Activated T-cell treated with anti-CD3 and anti-CD28 coated beads for 48 hours (primary cell): ENCODE results near the gene ALX1.

Experiments used
- DNase-seq: peaks from one replicate; pipeline ENCODE4 v3.0.0-alpha.2; 2020; ENCODE audit warnings: low read depth

The ALX1 gene

DNA sequence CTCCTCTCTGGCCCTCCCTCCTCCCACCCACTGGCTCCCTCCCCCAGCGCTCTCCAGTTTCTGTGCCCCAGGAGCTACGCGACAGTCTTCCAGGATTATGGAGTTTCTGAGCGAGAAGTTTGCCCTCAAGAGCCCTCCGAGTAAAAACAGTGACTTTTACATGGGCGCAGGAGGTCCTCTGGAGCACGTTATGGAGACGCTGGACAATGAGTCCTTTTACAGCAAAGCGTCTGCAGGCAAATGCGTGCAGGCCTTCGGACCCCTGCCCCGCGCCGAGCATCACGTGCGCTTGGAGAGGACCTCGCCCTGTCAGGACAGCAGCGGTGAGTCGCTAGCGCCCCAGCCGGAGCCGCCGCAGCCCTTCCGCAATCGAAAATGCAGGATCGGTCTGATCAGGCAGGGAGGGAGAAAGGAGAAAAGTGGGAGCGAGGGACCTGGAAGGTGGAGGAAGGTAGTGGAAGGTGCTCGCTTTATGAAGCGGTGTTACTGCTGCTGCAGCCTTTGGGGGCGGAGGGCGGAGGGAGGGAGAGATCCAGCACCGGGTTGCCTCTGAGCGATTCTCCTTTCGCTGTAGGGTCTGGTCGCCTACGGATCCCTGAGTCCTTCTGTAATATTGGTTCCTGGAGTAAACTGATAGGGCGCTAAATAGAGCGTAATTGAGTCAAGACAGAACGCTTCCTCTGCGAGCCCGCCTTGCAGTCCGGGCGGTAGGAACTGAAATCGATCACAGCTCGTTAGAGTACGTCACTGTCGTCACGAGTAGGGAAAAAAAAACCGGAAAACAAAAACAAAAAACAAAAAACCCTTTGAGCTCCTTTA, at the start of gene ALX1:
Gene ALX1 (plus strand): TSS at position 56 of the 819 bp plus-strand sequence. CDS start 42 bp downstream, at position 98.
- DNase-seq, result no peak

DNA sequence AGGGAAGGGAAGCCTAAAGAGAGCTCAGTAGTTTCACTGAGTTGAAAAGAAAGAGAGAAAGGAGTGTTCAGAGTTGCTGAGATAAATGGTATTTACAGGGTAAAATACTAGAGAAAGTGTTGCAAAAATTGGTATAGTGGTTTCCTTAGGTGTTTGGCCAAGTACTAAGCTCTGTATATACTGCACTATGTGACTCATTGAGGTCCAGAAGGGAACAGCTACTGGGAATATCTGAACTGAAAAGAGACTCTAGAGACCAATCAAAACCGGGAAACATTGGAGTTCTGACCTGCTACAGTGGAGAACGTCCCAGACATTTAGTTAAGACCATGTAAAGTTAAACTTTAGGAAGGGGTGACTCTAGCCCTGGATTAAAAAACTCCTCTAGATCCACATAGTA, 42.7 kb upstream of the ALX1 start:
- no peak for DNase-seq

DNA sequence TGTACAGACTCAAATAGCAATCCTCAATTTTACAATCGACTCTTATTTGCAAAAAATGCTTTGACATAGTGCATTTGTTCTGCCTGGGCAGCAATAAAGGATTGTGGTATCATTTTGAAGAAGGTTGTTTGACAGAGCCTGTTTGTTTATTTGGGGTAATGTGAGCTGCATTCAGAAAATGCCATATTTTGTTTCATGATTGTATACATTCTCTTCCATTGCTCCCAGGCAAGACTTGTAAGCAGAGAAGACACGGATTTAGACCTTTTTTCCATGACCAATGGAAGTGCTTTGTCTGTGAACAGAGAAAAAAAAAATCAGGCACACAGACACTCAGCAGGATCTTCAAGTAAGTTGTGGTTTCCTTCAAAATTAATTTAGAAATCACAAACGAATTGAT, 35.5 kb upstream of the ALX1 start:
- DNase-seq, result no peak

DNA sequence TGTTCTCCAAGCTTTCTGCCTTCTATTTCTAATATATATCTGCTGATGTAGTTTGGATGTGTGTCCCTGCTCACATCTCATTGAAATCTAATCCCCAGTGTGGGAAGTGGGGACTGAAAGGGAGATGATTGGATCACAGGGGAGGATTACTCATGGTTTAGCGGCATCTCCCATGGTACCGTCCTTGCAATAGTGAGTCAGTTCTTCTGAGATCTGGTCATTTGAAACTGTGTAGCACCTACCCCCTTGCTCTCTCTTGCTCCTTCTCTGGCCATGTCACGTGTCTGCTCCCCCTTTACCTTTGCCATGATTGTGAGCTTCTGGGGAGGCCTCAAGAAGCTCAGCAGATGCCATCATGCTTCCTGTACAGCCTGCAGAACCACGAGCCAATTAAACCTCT, 26.2 kb upstream of the ALX1 start:
- DNase-seq, result no peak

DNA sequence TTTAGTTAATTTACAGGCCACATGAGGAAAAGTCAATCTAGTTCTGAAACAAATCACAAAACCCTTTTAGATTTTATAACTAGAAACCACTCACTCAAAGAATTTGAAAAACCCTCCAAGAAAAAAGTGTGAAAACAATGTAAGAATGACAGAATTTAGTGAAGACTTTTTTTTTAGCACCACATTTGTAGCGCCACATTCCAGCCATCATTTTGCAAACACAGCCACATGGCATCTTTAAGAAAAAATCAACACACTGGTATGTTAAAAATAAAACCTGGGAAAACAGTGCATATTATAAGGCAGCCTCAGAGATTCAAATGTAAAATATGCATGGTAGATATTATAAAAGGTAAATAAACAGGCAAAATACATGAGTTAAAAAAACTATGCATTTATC, 22.3 kb upstream of the ALX1 start:
- no peak for DNase-seq

DNA sequence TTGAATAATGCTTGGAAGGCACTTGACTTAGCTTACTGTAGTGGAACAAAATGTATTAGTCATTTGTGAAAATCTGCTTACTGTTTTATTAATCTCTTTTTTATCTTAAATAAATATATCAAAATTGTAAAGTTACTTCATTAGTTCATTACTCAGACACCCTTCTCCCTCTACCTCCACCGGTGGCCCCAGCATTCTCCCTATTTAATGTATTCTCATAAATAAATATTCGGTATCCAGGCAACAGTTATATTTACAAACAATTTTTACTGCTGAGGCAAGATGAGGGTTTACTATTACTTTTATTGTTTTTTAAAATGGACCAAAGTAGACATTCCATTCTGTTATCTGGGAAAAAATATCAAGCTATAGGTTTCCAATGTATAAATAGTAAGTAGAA, 19.6 kb upstream of the ALX1 start:
- no peak for DNase-seq

DNA sequence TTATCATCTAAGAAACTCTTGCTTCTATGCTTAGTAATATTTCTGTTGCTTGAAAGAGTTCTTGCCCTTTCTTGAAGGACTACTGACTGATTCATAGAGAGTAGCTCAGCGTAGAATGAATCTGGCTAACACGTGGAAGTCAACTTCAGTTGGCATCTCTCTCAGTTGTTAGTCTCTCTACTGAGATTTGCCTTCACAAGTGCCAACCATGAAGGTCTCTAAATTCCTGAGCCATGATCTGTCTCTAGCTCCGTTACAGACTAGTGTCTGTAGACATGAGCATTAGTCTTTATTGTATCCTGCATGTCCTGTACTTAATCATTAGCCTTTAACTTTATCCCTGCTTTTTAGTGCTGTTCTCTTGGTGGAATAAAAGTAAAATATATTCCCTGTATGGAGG, 19.1 kb upstream of the ALX1 start:
- DNase-seq, result no peak

DNA sequence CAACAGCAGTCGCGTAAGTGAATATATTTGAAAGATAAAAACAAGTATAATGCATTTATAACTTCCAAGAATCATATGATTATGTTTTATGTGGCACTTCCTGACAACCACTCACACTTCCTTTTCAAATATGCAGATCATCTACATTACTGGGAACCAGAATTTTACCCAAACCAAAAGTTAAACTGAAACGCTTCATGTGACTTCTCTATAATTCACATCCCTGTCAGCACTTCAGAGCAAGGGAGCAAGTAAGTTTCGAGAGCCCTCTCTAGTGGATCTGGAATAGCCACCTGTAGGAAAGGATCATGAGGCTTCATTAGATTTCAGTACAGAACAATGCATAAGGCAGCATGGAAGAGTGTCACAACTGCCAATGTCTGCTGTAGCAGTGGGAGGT, 13.7 kb upstream of the ALX1 start:
- DNase-seq, result no peak

DNA sequence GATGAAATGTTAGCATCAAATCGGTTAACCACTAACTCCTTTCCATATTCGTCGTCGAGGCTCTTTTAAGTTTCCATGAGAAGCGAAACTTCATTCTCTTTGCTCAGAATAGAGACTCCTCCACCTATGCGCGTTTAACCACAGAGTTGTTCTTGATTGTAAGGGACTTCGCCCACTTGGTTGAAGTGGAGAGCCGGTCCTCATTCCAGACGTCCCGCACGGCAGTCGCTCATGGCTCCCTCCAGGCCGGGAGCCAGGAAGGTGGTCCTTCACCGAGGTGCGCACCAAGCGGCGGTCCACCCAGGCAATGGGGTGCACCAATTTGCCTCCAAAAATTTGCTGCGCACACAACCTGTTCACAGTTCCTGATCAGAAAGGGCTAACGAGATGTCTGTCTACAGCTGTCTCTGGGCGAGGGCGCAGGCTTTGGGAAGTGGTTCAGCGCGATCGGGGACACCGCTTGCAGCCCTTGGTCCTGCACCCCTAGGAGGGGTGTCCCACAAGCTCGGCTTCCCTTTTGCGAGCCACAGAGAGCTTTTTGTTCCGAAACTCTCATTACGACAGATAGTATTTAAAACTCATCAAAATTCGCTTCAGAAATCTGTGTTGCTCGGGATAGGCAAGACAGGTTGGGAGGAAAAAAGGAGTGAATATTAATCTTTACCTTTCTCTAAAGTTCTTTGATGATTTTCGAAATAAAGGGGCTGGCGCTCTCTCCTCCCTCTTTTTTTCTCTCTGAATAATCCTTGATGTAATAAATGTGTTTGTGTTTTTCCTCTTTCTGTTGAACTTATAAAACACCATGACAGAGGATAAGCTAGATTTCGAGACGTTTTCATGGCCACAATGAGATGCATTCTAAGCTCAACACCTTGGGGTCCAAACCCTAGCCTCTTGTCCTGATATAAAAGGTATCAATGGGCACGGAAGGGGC, 6.4 kb upstream of the ALX1 start:
- no peak for DNase-seq

DNA sequence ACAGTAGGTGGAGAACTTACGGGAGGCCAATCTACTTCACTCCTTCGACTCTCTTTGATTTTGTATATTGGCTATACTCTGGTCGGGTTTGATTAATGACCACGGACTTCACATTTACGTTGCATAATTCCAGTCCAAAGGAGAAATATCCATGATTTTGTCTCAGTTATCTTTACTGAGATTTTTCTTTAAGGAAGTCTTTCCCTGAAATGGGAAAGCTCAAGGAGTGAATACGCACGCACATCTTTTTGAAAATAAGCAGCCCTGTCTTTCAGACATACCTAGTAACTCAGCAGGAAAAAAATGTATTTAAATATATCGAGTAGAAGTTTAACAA, 5.7 kb upstream of the ALX1 start:
- DNase-seq, result no peak

DNA sequence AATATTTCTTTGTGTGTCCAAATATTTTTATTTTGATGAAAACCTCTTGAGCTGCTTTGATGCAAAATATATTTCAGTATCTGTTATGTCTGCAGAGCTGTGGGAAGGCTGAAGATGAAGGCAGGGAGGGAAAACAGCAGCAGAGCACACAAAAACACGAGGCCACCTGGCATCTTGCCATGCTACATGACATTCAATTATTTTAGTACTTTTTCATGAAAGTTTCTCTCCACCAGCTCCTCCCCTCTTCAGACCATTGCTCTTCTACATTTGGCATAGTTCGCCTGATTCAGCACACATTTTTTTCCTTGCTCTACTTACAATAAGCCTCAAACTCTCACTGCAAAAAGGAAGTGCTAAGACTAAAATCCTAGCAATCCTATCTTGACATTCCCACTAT, 4.6 kb upstream of the ALX1 start:
- DNase-seq, result no peak

DNA sequence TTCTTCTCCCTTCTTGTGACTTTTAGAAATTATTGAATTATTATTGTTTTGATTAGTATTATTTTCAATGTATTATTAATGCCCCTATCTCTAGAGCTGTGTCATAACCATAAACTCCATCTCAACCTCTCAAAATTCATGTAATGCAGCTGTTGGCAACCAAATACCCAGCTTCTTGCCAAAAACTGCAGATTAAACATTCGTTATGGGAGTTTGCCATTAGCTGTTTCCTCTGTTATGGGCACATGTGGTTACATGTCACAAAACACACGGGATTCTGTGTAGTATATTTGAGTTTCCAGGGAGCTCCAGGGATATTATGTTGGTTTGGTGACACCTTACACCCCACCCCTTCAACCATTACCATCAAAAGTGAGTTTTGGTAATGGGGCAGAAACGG, 2.8 kb upstream of the ALX1 start:
- no peak for DNase-seq

DNA sequence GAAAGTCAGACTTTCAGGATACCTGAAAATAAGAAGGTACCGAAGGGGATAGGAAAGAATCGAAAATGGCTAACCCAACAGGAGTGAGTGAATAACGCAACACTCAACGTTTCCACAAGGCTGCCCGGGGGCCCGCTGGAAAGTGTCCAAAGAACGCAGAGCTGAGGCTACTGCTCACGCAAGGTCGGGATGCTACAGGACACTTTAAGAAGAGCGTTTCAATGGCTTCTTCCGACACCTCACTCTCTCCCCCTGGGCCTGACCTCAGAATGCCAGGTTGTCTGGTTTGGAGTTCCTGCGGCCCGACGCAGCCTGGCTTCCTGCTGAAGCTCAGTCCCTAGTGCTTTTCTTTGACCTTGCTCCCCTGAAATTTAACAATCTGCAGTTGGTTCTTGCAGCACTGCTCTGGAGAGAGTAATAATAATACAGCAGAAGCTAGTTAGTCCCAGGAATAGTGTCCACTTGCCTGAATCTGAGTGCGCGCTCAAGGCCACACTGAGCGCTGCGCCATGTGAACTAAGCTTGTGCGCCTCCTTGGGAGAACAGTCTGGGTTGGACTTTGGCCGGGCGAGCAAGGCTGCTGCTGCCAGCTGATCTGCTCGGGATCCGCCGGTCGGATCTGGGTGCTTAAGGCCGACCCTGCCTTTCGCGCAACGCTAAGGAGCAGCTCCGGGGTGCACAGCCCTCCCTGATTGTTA, 2.0 kb upstream of the ALX1 start:
- no peak for DNase-seq

DNA sequence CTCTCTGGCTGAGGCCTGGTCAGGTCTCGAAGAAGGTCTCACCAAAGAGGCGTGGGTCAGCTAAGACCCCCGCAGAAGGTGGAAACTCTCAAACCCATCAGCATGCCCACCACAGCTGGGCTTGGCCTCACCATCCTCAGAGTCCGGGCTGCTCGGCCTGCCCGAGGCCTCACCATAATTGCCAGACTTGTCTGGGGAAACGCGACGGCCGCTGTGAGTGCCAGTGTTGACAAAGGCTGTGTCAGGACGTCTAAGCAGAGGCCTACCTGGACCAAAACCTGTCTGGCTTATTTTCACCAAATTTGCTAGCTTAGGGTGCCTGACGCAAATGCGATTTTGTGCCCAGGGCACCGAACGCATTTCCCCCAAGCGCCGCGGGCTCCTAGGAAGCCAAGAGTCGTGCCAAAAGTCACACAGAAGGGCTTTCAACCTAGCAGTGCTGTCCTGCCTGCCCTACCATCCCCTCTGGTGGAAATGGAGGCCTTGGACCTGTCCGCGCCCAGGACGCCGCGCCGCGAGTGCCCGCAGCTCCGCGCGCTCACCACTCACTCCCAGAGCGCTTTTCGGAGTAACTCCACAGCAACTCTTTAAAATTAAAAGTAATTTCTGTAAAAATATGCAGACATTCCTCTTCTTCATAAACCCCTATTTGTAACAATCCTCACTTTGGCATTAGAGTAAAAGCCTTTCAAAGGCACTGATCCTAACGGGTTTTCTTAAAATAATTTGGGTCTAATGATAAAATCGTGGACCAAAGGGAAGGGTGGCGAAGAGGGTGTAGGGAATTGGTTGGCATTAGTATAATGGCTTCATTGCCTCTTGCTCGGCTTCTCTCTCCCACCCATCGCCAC, 1.2 kb upstream of the ALX1 start:
- DNase-seq, result no peak

DNA sequence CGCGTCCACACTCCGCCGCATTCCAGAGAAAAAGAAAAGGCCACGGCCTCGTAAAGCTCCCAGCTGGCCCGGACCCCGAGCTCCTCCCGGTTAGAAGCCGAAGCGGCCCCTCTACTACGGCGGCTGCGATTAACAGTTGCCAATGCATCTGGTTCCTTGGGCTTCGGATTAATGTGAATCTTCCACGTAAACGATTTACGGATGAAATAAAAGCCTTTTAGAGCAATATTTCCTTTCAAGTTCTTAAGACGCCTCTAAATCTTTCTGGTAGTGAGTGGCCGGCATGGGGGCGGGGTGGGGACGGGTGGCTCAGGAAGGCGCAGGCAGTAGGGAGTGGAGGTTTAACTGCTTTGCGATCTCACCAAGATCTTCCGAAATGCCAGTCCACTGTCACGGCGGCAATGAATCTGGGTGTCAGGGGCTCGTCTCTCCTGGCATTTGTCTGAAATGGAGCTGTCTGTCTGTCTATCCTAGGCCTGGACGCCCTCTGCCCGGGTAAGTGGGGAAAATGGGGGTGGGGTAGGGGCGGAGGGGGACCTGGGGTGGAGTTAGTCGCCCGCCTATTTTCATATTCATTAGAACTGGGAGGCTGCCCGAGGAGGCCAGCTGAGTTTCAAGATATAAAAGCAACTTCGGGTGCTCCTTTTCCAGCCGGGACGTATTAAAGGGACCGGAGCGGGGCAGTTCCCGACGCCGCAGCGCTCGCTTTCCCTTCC, 413 bp upstream of the ALX1 start:
- DNase-seq, result no peak

DNA sequence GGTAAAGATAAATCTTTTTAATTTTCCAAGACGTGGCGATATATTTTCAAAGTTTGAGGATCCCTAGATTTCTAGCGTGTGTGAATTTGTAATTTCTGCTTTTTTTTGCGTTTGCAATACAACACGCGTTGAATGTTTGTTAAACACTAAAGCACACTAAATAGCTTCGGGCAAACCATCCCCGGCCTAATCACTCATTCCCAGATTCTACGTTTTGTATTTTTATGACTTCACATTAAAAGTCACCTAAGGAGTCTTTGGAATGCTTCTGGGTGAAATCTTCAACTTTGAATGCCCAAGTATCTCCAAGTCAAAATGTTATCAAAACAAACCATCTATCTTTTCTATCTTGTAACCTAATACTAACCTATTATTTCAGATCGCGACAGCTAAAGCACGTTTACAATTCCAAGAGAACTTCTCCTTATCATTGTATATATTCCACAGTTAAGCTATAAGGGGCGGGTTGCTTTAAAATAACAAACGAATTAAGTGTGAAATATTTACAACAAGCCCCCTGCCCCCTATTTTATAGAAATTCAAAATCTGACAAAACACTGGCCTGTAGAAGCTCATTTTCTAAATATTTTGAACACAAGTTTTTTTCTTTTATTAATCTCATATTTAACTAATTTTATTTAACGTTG, 1.1 kb downstream of the ALX1 start:
- no peak for DNase-seq

DNA sequence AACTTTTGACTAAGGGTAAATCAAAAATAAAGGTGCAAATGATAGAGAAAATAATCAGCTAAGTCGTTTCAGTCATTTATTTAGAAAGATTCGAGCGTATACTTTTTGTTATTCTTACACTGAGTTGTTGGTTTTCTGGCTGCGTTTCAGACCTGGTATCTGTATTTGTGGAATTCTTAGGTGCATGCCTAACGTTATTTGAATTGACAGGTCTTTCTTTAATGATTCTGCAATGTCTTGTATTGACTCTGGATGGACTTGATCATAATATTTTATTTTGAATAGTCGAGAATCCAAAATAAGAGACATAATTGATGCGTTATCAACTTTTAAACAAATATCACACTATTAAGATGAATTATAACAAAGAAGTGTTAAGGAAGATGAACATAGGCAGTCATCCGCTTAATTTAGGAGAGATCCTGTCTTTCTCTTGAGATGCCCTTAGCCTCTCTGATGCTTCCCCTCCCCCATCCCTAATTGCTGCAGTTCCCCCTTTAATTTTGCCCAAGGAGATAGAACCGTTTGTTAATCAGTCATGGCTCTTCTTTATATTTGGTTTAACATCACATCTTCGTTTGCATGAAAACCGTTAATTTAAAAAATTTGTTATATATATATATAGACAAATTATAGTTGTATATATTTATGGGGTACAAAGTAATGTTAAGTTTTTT, 1.8 kb downstream of the ALX1 start:
- no peak for DNase-seq

DNA sequence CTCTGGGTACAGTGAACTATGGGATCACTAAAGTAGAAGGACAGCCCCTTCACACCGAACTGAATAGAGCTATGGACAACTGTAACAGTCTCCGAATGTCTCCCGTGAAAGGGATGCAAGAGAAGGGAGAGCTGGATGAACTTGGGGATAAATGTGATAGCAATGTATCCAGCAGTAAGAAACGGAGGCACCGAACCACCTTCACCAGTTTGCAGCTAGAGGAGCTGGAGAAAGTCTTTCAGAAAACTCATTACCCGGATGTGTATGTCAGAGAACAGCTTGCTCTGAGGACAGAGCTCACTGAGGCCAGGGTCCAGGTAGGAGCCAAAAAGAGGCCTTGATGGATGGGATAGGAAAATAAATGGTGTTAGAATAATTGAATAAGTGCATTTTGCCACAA, 3.5 kb downstream of the ALX1 start:
- DNase-seq, result no peak

DNA sequence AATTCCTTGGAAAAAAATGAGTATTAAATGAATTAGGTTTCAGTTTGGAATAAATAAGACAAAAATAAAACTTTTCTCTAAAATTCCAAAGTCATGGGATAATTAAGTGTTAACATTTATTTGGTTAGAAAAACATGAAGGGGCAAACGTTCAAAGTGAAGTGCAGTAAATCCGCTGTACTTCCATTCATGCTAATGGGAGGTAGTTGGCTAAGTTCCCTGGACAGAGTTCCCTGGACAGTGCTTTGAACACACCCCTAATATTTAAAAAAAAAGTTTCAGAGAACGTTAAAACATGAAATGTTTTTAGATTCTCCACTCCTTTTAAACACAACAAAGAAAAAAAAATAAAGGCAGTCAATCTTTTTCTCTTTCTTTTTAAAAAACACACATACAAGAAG, 16.3 kb downstream of the ALX1 start:
- no peak for DNase-seq

DNA sequence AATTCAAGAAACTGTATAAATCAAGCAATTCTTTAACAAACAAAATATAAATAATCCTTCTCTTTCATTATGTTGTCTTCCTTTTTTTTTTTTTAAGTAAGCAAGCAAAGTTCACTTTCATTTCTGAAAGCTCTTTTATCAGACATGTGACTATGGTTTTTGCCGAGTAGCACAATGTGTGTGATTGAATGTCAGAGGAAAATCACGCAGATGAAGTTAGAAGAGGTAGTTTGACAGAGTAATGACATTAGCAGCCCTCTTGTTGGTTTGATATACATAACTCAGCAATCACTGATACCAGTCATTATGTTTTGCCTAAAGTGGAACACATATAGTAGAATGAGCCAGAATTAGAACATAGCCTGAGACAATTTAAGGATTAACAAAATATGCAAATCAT, 19.0 kb downstream of the ALX1 start:
- no peak for DNase-seq
